GM19395 (cell line): Measurements from ENCODE around the gene FAM25A.

Experiments
- ATAC-seq: cut with Tn5 transposase; IDR thresholded peaks from one replicate; pipeline ENCODE4 v1.9.1; 2021; ENCODE audit warnings: mild to moderate bottlenecking, moderate library complexity; ENCODE audit not compliant: unreplicated experiment

The FAM25A gene

DNA sequence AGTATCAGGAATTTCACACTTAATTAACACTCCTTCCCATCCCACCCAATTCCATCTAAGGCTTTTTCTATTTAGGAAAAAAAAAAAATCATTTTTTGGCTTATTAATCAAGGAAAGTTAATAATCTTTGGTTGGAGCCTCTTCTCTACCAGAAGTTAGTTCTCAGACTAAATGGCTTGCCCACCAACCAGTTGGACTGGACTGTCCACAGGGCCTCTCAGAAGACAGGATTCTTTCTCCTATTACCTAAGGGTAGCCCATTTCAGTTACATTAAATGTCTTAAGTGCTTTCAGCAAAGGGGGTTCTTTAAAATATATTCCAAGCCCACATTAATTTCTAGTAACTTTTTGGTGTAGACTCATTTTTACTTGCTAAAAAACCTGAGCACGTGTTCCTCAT is 39.3 kb downstream of the FAM25A start:
- ATAC-seq, result no peak

DNA sequence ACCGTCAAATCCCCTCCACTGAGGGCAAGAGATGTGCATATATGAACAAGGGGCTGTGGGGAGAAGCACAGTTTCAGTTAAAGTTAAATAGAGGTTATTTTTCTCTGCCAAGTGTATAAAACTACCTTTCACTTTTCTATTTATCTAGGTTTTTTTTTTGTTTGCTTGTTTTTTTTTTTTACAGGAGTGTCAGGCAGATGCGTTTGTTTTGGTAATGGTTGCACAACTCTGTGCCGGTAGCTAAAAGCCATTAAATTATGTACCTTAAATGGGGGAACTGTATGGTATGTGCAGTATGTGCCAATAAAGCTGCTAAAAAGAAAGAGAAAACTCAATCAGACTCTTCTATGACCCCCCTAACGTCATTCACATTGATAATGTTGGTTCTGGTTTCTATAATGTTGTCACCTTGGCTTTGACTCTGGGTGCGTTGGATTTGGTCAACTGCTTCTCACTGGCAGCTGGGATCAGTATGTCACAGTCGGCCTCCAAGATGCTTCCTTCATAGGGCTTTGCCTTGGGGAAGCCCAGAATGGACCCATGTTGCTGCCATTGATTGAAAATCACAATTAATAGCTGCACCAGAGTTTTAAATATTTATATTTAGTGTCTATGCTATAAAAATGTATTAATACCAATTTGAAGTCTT is 40.3 kb downstream of the FAM25A start:
- no peak for ATAC-seq

DNA sequence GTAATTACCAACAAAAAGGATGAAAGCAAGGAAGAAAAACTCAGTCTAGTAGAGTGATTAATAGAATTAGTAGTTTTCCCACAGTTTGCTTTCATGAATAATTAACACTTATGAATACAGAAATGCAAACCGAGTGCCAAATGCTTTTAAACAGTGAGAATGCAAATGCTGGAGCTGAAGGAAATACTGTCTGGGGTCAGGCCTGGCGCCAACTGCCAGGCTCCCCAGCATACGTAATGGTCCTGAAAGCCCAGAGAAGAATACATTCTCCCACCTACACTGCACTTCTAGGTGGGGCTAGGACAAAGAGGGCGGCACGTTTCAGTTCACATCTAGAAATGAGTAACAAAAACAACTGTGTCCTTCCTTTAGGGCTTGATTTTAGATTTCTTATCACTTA is 44.6 kb downstream of the FAM25A start:
- no peak for ATAC-seq

DNA sequence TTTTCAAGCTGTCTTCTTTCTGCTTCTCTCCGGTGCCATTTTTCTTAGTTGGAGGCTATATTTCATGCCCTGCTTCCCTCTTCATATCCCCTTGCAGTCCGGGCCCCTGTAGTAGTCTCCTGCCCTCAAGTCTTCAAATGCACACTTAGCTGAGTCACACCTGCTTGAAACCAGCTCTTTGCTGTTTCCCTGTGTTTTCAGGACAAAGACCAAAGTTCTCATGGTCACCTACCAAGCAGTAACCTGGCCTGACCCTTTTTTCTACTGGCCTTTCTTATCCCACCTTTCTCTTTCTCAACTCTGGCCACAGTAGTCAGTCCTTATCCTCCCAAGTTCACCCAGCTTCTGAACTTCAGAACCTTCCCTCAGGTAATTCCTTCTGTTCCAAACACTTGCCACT is 46.1 kb downstream of the FAM25A start:
- no peak for ATAC-seq

DNA sequence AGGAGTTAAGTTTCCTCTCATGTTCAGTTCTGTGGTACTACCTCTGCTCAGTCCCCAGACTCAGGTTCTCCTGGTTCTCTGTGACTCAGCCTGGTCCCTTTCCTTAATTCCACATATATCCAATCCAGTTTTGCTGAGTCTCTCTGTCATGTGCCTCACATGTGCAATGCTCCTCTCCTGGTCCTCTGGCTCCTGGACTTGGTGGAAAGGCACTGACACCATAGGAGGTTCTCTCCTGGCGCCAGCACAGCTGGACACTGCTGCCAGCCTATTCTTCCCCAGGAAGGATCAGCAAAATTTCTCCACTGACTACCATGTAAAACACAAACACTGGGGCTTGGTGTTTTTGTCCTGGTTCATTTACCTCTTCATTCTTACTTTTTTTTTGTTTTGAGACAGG is 46.8 kb downstream of the FAM25A start:
- ATAC-seq, result no peak

DNA sequence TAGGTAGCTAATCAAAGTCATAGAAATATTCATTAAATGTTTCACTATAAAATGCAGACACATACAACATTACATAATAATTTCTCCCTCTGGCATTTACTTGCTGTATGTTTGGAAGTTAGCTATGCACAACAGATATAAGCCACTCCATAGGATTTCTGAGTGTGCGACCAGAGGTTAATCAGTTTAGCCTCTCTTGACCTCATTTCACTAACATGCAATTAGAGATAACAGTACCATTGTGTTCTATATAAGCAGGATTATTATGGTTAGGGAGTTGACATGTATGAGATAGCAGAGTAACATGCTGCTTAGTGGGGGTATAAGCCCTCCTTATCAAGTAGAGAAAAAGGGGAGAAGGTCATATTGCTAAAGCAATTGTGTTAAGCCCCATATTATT is 48.2 kb downstream of the FAM25A start:
- ATAC-seq, result no peak

DNA sequence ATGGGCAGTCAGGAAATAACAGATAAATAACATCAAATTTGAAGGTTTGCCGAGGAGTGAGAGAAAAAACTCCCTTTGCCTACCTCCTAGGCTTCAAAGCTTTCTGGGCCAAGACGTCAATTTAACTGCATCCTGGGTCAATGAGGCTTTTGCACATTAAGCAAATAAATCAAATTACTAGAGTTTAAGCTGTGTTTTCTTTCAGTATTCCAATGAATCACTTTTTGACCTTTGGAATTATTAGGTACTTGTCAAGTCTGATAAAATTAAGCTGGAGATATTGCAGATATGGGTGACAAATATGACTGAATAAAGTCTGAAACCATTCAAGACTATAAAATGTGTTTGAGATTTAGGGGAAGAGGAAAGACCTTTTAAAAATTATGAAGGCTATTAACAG is 52.4 kb downstream of the FAM25A start:
- ATAC-seq, result no peak
